Testis (tissue), 3 donors: ENCODE results near the gene PUM2. TPM values are rescaled to one million over a fixed set of nuclear protein-coding genes. Genes with fewer than 3 reads are reported as not detected.
"Not testable (repeated sequence)": the region's sequence is repeated elsewhere in the genome, so short reads cannot be mapped to it uniquely, and the experiment has no call there.

ENCODE experiments used
- DNase-seq: peaks from one replicate; pipeline ENCODE4 v3.0.0-alpha.2; 2019
- H3K27ac ChIP-seq, 2 donors: fragments of 200-600 bp; sonication (generic); one replicate each; pipeline ENCODE4 v1.5.1; 2019
- H3K27me3 ChIP-seq: fragments of 200-600 bp; sonication (generic); one replicate; pipeline ENCODE4 v1.5.1; 2019
- H3K36me3 ChIP-seq: fragments of 200-600 bp; sonication (generic); one replicate; pipeline ENCODE4 v1.5.1; 2017; ENCODE audit warnings: low read depth; ENCODE audit errors: missing control alignments
- H3K4me1 ChIP-seq: fragments of 200-600 bp; sonication (generic); one replicate; pipeline ENCODE4 v1.5.1; 2019
- H3K4me3 ChIP-seq, 2 donors: fragments of 200-600 bp; sonication (generic); one replicate each; pipeline ENCODE4 v1.5.1; 2017 to 2019
- H3K9me3 ChIP-seq: fragments of 200-600 bp; sonication (generic); one replicate; pipeline ENCODE4 v1.5.1; 2017
- CTCF ChIP-seq, 3 experiments: fragments of 450-650 bp in 2 of 3; fragments of 200-600 bp in 1 of 3; sonication (generic) in 1 of 3; IDR thresholded peaks; one replicate each; pipeline ENCODE4 v1.5.1; 2016 to 2019; ENCODE audit warnings: antibody characterized with exemption in 3 of 3, mild to moderate bottlenecking in 2 of 3, moderate library complexity in 1 of 3
- POLR2A ChIP-seq: fragments of 450-650 bp; IDR thresholded peaks from one replicate; pipeline ENCODE4 v1.6.1; 2017; ENCODE audit warnings: antibody characterized with exemption, mild to moderate bottlenecking, moderate library complexity
- WGBS, 2 donors: methylation state at CpG; one replicate each; pipeline ENCODE4 v1.1.5; 2018; 5-methylcytosine and 5-hydroxymethylcytosine counted together
- intact Hi-C: fragments of 100-400 bp; cut with DNase I; formaldehyde crosslinking; loops from one replicate; pipeline ENCODE4 v1.15.1; 2023; ENCODE audit warnings: low total_unique reads
- polyA plus RNA-seq: library from polyadenylated mRNA; stranded (reverse); fragments of 350-450 nt; fragmentation: Illumina TruSeq; extraction: RNeasy Lipid Tissue Mini Kit (QIAGEN cat#74804); gene quantifications from one replicate; pipeline ENCODE4 v1.2.3, GENCODE V29; 2014; ENCODE audit warnings: low read depth, low replicate concordance; ENCODE audit not compliant: insufficient read depth
- total RNA-seq, 2 donors: library from RNA; depleted of rRNA; stranded (reverse); fragments of >200 nt; gene quantifications; one replicate each; pipeline ENCODE4 v1.2.3, GENCODE V29; 2016

The PUM2 gene
- total and polyA plus RNA-seq, 3 donors from 2014 or later, result 50.5 to 92.5 (median 78.0) TPM

GRCh38 chr2:20371323-20372025 is 20.8 kb upstream of the PUM2 start:
- TF ChIP-seq POLR2A (no peak), CTCF (IDR thresholded peaks at IDR 0.05) (no peak)
- no peaks in the 10 kb centered on the region for H3K36me3 ChIP-seq
- H3K27ac ChIP-seq, result no peak overlapping the region
- intact Hi-C loops, result no loop called here
- no peak for DNase-seq
- no peaks in the 10 kb centered on the region for H3K9me3 ChIP-seq
- no peaks in the 10 kb centered on the region for H3K27me3 ChIP-seq
- WGBS, 2 donors, result 79 to 86% methylated on average over 4 of the region's 4 CpGs
- peaks cover 8% of the 10 kb centered on the region for H3K4me1 ChIP-seq
- no peak overlapping the region for H3K4me3 ChIP-seq

DNA sequence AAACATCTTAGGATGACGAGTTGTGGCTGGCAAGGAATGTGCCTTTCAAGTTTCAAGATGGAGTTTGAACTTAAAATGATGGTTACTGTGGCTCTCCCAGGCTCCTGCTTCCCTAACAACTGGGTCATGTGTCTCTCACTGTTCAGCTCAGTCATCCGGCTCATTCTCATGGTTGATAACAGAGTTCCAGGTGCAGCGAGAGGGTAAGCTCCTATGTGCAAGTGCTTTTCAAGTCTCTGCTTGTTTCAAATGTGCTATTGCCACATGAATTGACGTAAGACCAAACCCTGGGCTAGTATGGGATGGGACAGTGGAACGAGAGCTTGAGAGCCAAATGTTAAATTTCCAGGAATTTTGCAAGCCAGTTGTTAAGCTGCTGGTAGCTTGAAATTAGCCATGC is 19.5 kb upstream of the PUM2 start:
- DNase-seq, result no peak
- intact Hi-C loops, result no loop called here
- H3K9me3 ChIP-seq, result no peaks in the 10 kb centered on the region
- peak overlapping the region in 1 of 2 donors; percentile 21 for H3K27ac ChIP-seq
- no peaks in the 10 kb centered on the region for H3K27me3 ChIP-seq
- 57 to 67% methylated on average over 5 of the region's 5 CpGs for WGBS, 2 donors
- TF ChIP-seq CTCF (IDR thresholded peaks at IDR 0.05) (no peak), POLR2A (no peak)
- no peak overlapping the region for H3K4me3 ChIP-seq
- H3K4me1 ChIP-seq, result peaks cover 8% of the 10 kb centered on the region
- H3K36me3 ChIP-seq, result no peaks in the 10 kb centered on the region

DNA sequence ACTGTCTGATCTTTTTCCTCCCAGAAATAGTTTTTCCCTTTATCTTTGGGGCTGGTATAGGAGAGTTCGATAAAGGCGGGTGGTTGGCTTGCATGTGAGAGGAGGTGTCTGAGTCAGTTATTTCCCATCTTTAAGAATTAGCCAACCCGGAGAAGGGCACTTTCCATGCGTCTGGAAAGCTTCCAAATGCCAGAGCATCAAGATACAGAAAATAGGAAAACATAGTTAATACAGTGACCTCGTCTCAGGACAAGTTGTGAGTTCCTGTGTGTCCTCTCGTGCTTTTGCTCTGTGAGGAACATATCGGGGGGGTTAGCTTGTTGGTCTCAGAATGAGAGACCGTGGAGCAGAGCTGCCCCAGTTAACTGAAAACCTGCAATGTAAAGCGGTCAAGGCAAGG is 18.7 kb upstream of the PUM2 start:
- DNase-seq, result no peak
- WGBS, 2 donors, result 35 to 62% methylated on average over 9 of the region's 9 CpGs
- intact Hi-C loops, result no loop called here
- H3K27me3 ChIP-seq, result no peaks in the 10 kb centered on the region
- TF ChIP-seq POLR2A (no peak), CTCF (IDR thresholded peaks at IDR 0.05) (no peak)
- H3K27ac ChIP-seq, result peak overlapping the region in 1 of 2 donors; percentile 21
- no peak overlapping the region for H3K4me3 ChIP-seq
- no peaks in the 10 kb centered on the region for H3K36me3 ChIP-seq
- no peaks in the 10 kb centered on the region for H3K9me3 ChIP-seq
- H3K4me1 ChIP-seq, result peaks cover 8% of the 10 kb centered on the region

DNA sequence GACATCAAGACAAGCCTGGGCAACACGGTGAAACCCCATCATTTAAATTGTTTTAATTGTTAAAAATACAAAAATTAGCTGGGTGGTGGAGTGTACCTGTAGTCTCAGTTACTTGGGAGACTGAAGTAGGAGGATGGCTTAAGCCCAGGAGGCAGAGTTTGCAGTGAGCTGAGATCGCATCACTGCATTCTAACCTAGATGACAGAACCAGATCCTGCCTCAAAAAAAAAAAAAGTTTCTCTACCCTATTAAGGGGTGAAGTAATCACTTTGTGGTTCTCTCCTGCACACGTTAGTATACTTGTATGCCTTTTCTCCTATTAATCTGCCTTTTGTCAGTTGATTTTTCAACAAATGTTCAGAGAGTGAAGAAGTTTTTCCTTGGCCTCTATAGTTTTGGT is 18.1 kb upstream of the PUM2 start:
- H3K4me1 ChIP-seq, result peaks cover 8% of the 10 kb centered on the region
- TF ChIP-seq POLR2A (no peak), CTCF (IDR thresholded peaks at IDR 0.05) (no peak)
- no peaks in the 10 kb centered on the region for H3K36me3 ChIP-seq
- no peak for DNase-seq
- no peaks in the 10 kb centered on the region for H3K9me3 ChIP-seq
- H3K27me3 ChIP-seq, result no peaks in the 10 kb centered on the region
- intact Hi-C loops, result no loop called here
- no peak overlapping the region for H3K27ac ChIP-seq
- WGBS, 2 donors, result 74 to 78% methylated on average over 3 of the region's 3 CpGs
- H3K4me3 ChIP-seq, result no peak overlapping the region

GRCh38 chr2:20367929-20368328 is 17.3 kb upstream of the PUM2 start:
- H3K4me1 ChIP-seq, H3K27me3 ChIP-seq, H3K36me3 ChIP-seq, intact Hi-C loops, H3K4me3 ChIP-seq, H3K9me3 ChIP-seq, H3K27ac ChIP-seq, DNase-seq: not testable (repeated sequence)
- WGBS, 2 donors, result 93 to 97% methylated on average over 3 of the region's 3 CpGs
